CD14-positive monocyte (primary cell): ENCODE data around the gene APLN. TPM values are rescaled to one million over a fixed set of nuclear protein-coding genes. Genes with fewer than 3 reads are reported as not detected.

ENCODE experiments used
- DNase-seq, 3 donors: peaks; one replicate each; pipeline ENCODE4 v3.0.0-alpha.2; 2011 to 2022
- H2AFZ ChIP-seq: 2 replicates; pipeline ENCODE4 v1.6.0; 2012; ENCODE audit warnings: mild to moderate bottlenecking, low read depth, low read length, inconsistent platforms; ENCODE audit not compliant: insufficient read depth, poor library complexity, severe bottlenecking
- H3K27ac ChIP-seq, 2 donors: 1 replicate in 1 of 2; 2 replicates in 1 of 2; pipeline ENCODE4 v1.5.1; 2012 to 2013; ENCODE audit warnings: low read length in 2 of 2, control low read depth in 1 of 2, inconsistent platforms in 1 of 2, low read depth in 1 of 2, mild to moderate bottlenecking in 1 of 2
- H3K27me3 ChIP-seq, 2 donors: one replicate each; pipeline versions ENCODE4 v1.6.0 to v1.6.1; 2011 to 2013; ENCODE audit warnings: low read length in 2 of 2; ENCODE audit not compliant: control insufficient read depth in 2 of 2, insufficient read depth in 2 of 2
- H3K36me3 ChIP-seq, 2 donors: replicated peaks in 1 of 2; 1 replicate in 1 of 2; 2 replicates in 1 of 2; pipeline versions ENCODE4 v1.5.1 to v1.6.1; 2012 to 2013; ENCODE audit warnings: low read length in 2 of 2, control low read depth in 1 of 2, inconsistent platforms in 1 of 2, mild to moderate bottlenecking in 1 of 2; ENCODE audit not compliant: insufficient read depth in 2 of 2, control insufficient read depth in 1 of 2
- H3K4me1 ChIP-seq, 2 donors: 1 replicate in 1 of 2; 2 replicates in 1 of 2; pipeline versions ENCODE4 v1.5.1 to v1.6.1; 2012 to 2013; ENCODE audit warnings: low read length in 2 of 2, control low read depth in 1 of 2, inconsistent platforms in 1 of 2, mild to moderate bottlenecking in 1 of 2, moderate library complexity in 1 of 2; ENCODE audit not compliant: insufficient read depth in 2 of 2, control insufficient read depth in 1 of 2
- H3K4me2 ChIP-seq: replicated peaks from 2 replicates; pipeline ENCODE3; 2012; ENCODE audit warnings: low read length, moderate library complexity, mild to moderate bottlenecking; ENCODE audit not compliant: poor library complexity, severe bottlenecking; ENCODE audit errors: extremely low read depth
- H3K4me3 ChIP-seq, 3 experiments: fragments of 200-600 bp in 1 of 3; sonication (generic) in 1 of 3; replicated peaks in 1 of 3; 1 replicate in 2 of 3; 2 replicates in 1 of 3; pipeline ENCODE4 v1.5.1; 2011 to 2013; ENCODE audit warnings: low read length in 3 of 3, mild to moderate bottlenecking in 3 of 3, control low read depth in 2 of 3, low read depth in 2 of 3, inconsistent platforms in 1 of 3, moderate library complexity in 1 of 3
- H3K79me2 ChIP-seq: 2 replicates; pipeline ENCODE4 v1.6.0; 2012; ENCODE audit warnings: mild to moderate bottlenecking, control low read depth, inconsistent platforms, low read length, moderate library complexity; ENCODE audit not compliant: insufficient read depth
- H3K9ac ChIP-seq: 2 replicates; pipeline ENCODE4 v1.6.0; 2017; ENCODE audit warnings: low read length, mild to moderate bottlenecking; ENCODE audit not compliant: insufficient read depth, poor library complexity, severe bottlenecking
- H3K9me3 ChIP-seq, 2 donors: replicated peaks in 1 of 2; 1 replicate in 1 of 2; 2 replicates in 1 of 2; pipeline versions ENCODE4 v1.5.1 to v1.6.1; 2012 to 2013; ENCODE audit warnings: low read length in 2 of 2, control low read depth in 1 of 2; ENCODE audit not compliant: control insufficient read depth in 1 of 2, insufficient read depth in 1 of 2
- H4K20me1 ChIP-seq: 2 replicates; pipeline ENCODE4 v1.6.0; 2012; ENCODE audit warnings: mild to moderate bottlenecking, low read length, control low read depth, moderate library complexity; ENCODE audit not compliant: insufficient read depth
- H3K27ac Mint-ChIP-seq, 7 donors: one replicate each; pipeline ENCODE4 v1.8.0; 2020; ENCODE audit warnings: mild to moderate bottlenecking in 7 of 7, mixed read lengths in 7 of 7, moderate library complexity in 6 of 7, inconsistent platforms in 2 of 7
- H3K27me3 Mint-ChIP-seq, 3 donors: one replicate each; pipeline ENCODE4 v1.8.0; 2021 to 2022; ENCODE audit warnings: low read depth in 3 of 3, mild to moderate bottlenecking in 3 of 3, mixed read lengths in 3 of 3, moderate library complexity in 3 of 3, inconsistent platforms in 1 of 3
- H3K36me3 Mint-ChIP-seq, 2 donors: one replicate each; pipeline ENCODE4 v1.8.0; 2020; ENCODE audit warnings: mixed read lengths in 2 of 2, inconsistent platforms in 1 of 2, mild to moderate bottlenecking in 1 of 2
- H3K4me1 Mint-ChIP-seq: one replicate; pipeline ENCODE4 v1.8.0; 2020; ENCODE audit warnings: mild to moderate bottlenecking, mixed read lengths
- H3K4me3 Mint-ChIP-seq, 2 donors: one replicate each; pipeline ENCODE4 v1.8.0; 2020; ENCODE audit warnings: mild to moderate bottlenecking in 2 of 2, mixed read lengths in 2 of 2, moderate library complexity in 1 of 2
- H3K9me3 Mint-ChIP-seq, 7 donors: one replicate each; pipeline ENCODE4 v1.8.0; 2020 to 2022; ENCODE audit warnings: mixed read lengths in 7 of 7, mild to moderate bottlenecking in 6 of 7, moderate library complexity in 6 of 7, inconsistent platforms in 2 of 7
- CTCF ChIP-seq: fragments of 200-600 bp; IDR thresholded peaks from one replicate; pipeline ENCODE4 v1.8.0; 2022; ENCODE audit warnings: antibody characterized with exemption, mild to moderate bottlenecking
- WGBS: methylation state at CpG from one replicate; pipeline ENCODE4 v1.1.5; 2013; ENCODE audit warnings: missing lambda C conversion rate; ENCODE audit not compliant: insufficient coverage; 5-methylcytosine and 5-hydroxymethylcytosine counted together
- intact Hi-C, 2 donors: fragments of 100-400 bp; cut with micrococcal nuclease; formaldehyde crosslinking; loops; one replicate each; pipeline versions ENCODE4 v1.15.0 to v1.15.1; 2023
- polyA plus RNA-seq, 3 donors: library from polyadenylated mRNA; depleted of rRNA in 1 of 3; unstranded in 2 of 3; stranded (reverse) in 1 of 3; fragments of 300-500 nt in 2 of 3; fragments of >200 nt in 1 of 3; fragmentation: Illumina TruSeq in 2 of 3; gene quantifications; 1 replicate in 2 of 3; 2 replicates in 1 of 3; pipeline ENCODE4 v1.2.3, GENCODE V29; 2012 to 2021

The APLN gene
- polyA plus RNA-seq, 3 donors: 0.03 TPM; not detected in 2

- WGBS: 100% methylated on average over 1 of the region's 9 CpGs
- intact Hi-C loops: no loop called here
Observed at GRCh38 chrX:129649268-129650182, 5.2 kb downstream of the APLN start.

More at GRCh38 chrX:129649268-129650182, 5.2 kb downstream of the APLN start:
- Mint-ChIP-seq H3K36me3 (no peaks in the 10 kb centered on the region), H3K27me3 (peaks cover 22 to 31% (median 24%) of the 10 kb centered on the region in 3 donors), H3K9me3 (peaks cover 0 to 12% (median 0%) of the 10 kb centered on the region in 7 donors), H3K4me3 (peak overlapping the region in 1 of 2 donors; percentile 48), H3K27ac (no peak overlapping the region), H3K4me1 (peaks cover 9% of the 10 kb centered on the region)
- H3K4me3 ChIP-seq: no peak overlapping the region
- H2AFZ ChIP-seq: no peak overlapping the region
- no peak overlapping the region for H3K9ac ChIP-seq
- no peaks in the 10 kb centered on the region for H4K20me1 ChIP-seq
- H3K4me1 ChIP-seq: peaks cover 7 to 9% of the 10 kb centered on the region in 2 donors
- no peaks in the 10 kb centered on the region for H3K79me2 ChIP-seq
- no peaks in the 10 kb centered on the region for H3K36me3 ChIP-seq
- H3K9me3 ChIP-seq: no peaks in the 10 kb centered on the region
- peaks cover 0 to 22% of the 10 kb centered on the region in 2 donors for H3K27me3 ChIP-seq
- DNase-seq: no peak
- no peak overlapping the region for H3K4me2 ChIP-seq
- no peak for TF ChIP-seq CTCF
- no peak overlapping the region for H3K27ac ChIP-seq
